ENCODE results near the gene NDUFC1.
A peak's percentile ranks its signal among the peaks of the same experiment; 100 is the strongest.

DNA sequence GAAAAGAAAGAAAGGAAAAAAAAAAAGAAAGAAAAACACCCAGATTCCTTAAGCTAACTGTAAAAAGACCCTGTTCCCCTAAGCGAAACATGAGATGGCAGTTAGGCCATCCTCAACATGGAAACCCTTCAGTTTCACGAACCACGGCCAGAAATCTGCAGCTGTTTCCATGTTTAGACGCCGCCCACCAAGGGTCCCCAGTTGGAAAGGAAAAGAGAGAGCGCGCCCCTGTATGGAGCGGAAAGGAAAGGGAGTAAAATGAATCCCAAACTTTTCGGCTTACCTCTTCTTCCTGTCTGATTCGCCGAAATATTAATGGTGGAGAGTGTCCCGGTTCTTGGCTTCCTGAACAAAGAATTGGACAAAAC lies 60.5 kb downstream of the NDUFC1 start:
- TF ChIP-seq, protein P1, sequence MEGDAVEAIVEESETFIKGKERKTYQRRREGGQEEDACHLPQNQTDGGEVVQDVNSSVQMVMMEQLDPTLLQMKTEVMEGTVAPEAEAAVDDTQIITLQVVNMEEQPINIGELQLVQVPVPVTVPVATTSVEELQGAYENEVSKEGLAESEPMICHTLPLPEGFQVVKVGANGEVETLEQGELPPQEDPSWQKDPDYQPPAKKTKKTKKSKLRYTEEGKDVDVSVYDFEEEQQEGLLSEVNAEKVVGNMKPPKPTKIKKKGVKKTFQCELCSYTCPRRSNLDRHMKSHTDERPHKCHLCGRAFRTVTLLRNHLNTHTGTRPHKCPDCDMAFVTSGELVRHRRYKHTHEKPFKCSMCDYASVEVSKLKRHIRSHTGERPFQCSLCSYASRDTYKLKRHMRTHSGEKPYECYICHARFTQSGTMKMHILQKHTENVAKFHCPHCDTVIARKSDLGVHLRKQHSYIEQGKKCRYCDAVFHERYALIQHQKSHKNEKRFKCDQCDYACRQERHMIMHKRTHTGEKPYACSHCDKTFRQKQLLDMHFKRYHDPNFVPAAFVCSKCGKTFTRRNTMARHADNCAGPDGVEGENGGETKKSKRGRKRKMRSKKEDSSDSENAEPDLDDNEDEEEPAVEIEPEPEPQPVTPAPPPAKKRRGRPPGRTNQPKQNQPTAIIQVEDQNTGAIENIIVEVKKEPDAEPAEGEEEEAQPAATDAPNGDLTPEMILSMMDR (conservative IDR thresholded peaks at IDR 0.05; ENCODE audit: low read depth in 2 of 2) = peak in 1 of 2 experiments; percentile 19; a peak in 1 of 4 replicates
- TF ChIP-seq, protein P2, sequence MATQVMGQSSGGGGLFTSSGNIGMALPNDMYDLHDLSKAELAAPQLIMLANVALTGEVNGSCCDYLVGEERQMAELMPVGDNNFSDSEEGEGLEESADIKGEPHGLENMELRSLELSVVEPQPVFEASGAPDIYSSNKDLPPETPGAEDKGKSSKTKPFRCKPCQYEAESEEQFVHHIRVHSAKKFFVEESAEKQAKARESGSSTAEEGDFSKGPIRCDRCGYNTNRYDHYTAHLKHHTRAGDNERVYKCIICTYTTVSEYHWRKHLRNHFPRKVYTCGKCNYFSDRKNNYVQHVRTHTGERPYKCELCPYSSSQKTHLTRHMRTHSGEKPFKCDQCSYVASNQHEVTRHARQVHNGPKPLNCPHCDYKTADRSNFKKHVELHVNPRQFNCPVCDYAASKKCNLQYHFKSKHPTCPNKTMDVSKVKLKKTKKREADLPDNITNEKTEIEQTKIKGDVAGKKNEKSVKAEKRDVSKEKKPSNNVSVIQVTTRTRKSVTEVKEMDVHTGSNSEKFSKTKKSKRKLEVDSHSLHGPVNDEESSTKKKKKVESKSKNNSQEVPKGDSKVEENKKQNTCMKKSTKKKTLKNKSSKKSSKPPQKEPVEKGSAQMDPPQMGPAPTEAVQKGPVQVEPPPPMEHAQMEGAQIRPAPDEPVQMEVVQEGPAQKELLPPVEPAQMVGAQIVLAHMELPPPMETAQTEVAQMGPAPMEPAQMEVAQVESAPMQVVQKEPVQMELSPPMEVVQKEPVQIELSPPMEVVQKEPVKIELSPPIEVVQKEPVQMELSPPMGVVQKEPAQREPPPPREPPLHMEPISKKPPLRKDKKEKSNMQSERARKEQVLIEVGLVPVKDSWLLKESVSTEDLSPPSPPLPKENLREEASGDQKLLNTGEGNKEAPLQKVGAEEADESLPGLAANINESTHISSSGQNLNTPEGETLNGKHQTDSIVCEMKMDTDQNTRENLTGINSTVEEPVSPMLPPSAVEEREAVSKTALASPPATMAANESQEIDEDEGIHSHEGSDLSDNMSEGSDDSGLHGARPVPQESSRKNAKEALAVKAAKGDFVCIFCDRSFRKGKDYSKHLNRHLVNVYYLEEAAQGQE (IDR thresholded peaks at IDR 0.05; ENCODE audit: unreplicated experiment) = no peak
- TF ChIP-seq EZH2phosphoT487 (IDR thresholded peaks at IDR 0.05; ENCODE audit: unreplicated experiment) (no peak), POLR2AphosphoS5 (IDR thresholded peaks at IDR 0.05; ENCODE audit: low read depth) (no peak), CREB1 (CRISPR knock-in tag; IDR thresholded peaks at IDR 0.05; ENCODE audit: low read depth) (no peak), EZH2 (IDR thresholded peaks at IDR 0.05; ENCODE audit: low read depth, unreplicated experiment) (no peak), JUNB (IDR thresholded peaks at IDR 0.05; ENCODE audit: unreplicated experiment) (no peak)
- TF ChIP-seq, protein P3, sequence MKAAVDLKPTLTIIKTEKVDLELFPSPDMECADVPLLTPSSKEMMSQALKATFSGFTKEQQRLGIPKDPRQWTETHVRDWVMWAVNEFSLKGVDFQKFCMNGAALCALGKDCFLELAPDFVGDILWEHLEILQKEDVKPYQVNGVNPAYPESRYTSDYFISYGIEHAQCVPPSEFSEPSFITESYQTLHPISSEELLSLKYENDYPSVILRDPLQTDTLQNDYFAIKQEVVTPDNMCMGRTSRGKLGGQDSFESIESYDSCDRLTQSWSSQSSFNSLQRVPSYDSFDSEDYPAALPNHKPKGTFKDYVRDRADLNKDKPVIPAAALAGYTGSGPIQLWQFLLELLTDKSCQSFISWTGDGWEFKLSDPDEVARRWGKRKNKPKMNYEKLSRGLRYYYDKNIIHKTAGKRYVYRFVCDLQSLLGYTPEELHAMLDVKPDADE (IDR thresholded peaks at IDR 0.05) = no peak
